Activated CD4-positive, alpha-beta T cell treated with anti-CD3 and anti-CD28 coated beads for 4 hours (primary cell): ENCODE data around the gene SEMA5A.

Experiments
- DNase-seq, 2 donors: peaks; one replicate each; pipeline ENCODE4 v3.0.0-alpha.2; 2020

Gene SEMA5A

GRCh38 chr5:9314558-9314957 is 231.3 kb downstream of the SEMA5A start:
- DNase-seq: no peak

DNA sequence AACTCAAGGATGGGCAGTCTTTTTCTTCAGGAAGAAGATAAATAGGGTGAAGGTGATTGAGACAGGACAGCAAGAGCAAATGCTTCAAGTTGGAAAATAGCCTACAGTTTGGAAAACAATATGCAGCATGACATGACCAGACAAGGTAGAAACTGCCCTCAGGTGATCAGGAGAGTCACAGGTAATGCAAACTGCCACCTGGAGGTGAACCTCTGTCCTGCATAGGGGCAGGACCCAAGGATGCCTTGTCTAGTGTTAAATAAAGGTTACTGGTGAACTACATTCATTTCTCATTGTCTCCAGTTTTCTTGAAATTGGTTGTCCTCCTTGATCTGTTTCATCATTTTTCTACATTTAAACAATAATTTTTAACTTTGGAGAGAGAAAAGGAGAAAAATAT is 232.1 kb downstream of the SEMA5A start:
- DNase-seq: no peak

DNA sequence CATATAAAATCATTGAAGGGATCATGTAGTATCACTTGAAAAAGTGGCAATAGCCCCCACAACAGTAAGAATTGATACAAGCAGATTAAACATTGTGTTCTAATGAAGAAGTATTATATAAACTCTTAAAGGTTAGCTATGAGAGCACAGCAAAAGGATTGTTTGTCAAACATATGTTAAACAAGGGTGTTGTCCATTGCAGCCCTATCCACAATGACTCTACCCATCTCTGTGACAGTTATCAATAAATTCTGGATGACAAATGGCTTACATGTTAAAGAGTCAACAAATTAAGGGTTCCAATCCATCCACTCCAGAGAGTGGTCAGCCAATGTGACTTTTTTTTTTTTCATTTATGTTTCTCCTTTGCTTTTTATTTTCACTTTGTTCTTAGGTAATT is 238.7 kb downstream of the SEMA5A start:
- DNase-seq: no peak

- no peak for DNase-seq
These were observed 243.7 kb downstream of the SEMA5A start for GRCh38 chr5:9302218-9302617.

GRCh38 chr5:9301200-9301599 is 244.7 kb downstream of the SEMA5A start:
- no peak for DNase-seq

DNA sequence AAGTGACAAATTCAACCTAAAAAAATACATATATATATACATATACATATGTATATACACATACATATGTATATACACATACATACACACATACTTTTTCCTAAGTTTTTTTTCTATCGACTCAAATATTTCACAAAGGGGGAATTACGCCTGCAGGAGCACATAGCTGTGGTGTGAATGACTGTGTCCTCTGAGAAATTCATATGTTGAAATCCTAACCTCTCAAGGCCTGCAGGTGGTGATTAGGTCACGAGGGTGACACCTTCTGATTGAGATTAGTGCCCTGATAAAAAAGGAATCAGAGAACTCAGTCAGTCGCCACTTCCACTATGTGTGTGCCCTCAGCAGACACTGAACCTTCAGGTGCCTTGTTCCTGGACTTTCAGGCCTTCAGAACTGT is 248.7 kb downstream of the SEMA5A start:
- no peak for DNase-seq

GRCh38 chr5:9295466-9295801 is 250.4 kb downstream of the SEMA5A start:
- DNase-seq: no peak

- DNase-seq: no peak
These were observed 250.9 kb downstream of the SEMA5A start for GRCh38 chr5:9294793-9295465.

DNA sequence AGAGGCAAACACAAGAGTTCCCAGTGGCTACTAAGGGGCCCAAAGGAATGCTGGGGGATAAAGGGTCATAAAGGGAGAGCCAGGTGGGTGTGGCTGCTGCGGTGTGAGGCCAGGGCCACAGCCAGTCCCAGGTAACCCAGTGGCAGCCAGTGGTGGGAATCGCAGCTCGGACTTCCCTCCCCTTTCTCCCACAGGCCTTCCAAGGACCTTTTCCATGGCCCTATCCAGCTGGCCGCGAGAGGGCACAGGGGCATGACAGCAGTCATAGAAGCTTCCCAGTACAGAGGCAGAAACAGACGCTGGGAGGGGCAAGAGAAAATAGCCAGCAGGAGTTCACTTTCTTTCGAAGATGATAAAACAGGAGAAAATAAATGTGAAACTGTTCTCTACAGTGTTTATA is 257.6 kb downstream of the SEMA5A start:
- DNase-seq: no peak

- DNase-seq: no peak
These were observed 261.0 kb downstream of the SEMA5A start for GRCh38 chr5:9284781-9285307.

DNA sequence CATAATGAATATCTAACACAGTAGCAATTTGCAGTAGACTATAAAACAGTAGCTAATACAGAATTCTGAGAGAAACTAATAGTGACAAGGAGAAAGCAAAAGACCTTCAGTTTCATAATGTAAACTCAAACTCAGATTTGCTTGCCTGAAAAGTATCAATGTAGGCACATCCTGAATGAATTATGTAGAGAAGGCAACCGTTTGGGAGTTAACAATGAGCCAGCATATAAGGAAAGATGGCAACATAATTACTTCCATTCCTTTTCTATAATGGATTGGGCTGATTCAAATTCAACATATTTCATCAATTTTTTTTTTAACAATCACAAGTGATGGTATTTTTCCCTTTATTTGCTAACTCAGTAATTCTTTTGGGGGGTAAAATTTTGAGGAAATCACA is 261.6 kb downstream of the SEMA5A start:
- DNase-seq: no peak

- no peak for DNase-seq
These were observed 262.4 kb downstream of the SEMA5A start for GRCh38 chr5:9283473-9283872.

- DNase-seq: no peak
These were observed 262.9 kb downstream of the SEMA5A start for GRCh38 chr5:9283021-9283420.

DNA sequence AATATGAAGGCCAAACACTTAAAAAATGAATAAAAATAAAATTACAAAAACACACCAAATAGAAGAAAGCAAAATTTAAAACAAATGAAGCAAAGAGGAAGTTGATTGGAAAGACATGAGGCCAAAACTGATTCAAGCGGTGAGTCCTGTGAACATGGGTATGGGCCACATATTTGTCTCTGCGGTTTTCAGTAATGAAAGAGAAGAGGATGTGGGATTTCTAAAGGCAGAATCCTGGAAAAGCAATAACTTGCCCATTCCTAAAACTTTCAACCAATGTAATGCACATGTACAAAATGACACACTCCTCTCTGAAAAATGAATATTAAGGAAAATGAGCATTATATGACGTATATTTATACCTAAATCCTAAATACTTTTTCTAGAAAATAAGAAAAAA is 263.7 kb downstream of the SEMA5A start:
- DNase-seq: no peak

DNA sequence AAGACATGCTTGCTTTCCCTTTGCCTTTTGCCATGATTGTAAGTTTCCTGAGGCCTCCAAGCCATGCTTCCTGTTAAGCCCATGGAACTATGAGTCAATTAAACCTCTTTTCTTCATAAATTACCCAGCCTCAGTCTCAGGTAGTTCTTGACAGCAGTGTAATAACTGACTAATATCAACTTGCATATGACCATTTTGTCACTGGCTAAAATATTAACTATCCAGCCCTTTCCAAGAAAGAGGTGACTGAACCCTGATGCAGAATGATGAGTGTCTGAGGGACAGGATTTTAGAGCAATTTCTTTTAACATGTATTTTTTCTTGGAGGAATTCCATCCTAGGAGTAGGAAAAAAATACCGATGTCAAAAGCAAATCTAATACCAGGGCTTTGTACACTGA is 266.1 kb downstream of the SEMA5A start:
- DNase-seq: no peak

DNA sequence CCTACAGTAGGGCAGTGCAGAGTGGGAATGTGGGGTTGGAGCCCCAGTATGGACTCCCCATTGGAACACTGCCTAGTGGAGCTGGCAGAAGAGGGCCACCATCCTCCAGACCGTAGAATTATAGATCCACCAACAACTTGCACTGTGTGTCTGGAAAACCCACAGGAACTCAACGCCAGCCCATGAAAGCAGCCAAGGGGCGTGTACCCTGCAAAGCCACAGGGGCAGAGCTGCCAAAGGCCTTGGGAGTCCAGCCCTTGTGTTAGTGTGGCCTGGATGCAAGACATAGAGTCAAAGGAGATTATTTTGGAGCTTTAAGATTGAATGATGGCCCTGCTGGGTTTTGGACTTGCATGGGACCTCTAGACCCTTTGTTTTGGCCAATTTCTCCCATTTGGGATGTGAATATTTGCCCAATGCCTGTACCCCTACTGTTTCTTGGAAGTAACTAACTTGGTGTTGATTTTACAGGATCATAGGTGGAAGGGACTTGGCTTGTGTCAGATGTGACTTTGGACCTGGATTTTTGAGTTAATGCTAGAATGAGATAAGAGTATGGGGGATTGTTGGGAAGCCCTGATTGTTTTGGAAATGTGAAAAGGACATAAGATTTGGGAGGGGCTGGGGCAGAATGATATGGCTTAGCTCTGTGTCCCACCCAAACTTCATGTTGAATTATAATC is 266.8 kb downstream of the SEMA5A start:
- no peak for DNase-seq

DNA sequence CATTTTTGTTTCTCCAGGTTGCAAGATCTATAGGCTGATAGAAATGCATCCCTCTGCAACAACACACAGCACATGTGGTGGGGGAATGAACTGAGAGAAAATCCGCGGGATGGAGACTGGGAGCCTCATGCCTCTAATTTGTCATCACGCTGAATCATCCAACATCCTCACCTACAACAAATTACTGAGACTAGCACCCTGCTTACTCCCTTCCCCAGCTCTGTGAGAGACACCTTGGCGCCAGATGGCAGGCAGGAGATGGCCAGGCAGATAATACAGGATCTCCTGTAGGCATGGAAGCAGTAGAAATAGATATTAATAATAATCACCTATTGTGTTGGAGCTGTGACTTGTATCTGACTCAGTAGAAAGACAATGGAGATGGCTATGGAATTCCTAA is 276.9 kb downstream of the SEMA5A start:
- DNase-seq: no peak

- no peak for DNase-seq
These were observed 277.6 kb downstream of the SEMA5A start for GRCh38 chr5:9268226-9268625.

- no peak for DNase-seq
These were observed 280.2 kb downstream of the SEMA5A start for GRCh38 chr5:9265441-9266287.

- no peak for DNase-seq
These were observed 281.6 kb downstream of the SEMA5A start for GRCh38 chr5:9264301-9264700.

DNA sequence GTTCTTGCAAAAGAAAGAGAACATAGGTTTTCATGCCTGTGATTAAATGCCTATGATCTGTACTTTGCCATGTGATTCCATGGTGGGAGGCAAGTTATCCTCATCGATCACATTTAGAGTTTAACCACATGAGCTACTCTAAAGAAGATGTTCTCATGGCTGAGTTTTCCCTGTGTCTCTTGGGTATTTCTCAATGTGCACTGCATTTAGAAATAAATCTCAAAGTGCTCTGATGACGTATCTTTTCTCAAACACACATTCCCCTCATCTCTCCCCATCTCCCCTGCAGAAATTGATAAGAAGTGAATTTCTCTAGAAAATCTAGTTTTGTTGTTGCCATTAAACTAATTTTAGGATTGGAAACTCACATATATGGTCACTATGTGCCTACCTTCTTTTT is 282.2 kb downstream of the SEMA5A start:
- DNase-seq: no peak

GRCh38 chr5:9251379-9251980 is 294.4 kb downstream of the SEMA5A start:
- DNase-seq: no peak

GRCh38 chr5:9249231-9249630 is 296.6 kb downstream of the SEMA5A start:
- no peak for DNase-seq
